NCI-H446 treated with DMSO at 0.1 percent for 48 hours (cell line): ENCODE results near the gene CNNM4.

Experiments
- DNase-seq: peaks from one replicate; lab custom pipeline; 2025; lab: John Stamatoyannopoulos, UW

Gene CNNM4

DNA sequence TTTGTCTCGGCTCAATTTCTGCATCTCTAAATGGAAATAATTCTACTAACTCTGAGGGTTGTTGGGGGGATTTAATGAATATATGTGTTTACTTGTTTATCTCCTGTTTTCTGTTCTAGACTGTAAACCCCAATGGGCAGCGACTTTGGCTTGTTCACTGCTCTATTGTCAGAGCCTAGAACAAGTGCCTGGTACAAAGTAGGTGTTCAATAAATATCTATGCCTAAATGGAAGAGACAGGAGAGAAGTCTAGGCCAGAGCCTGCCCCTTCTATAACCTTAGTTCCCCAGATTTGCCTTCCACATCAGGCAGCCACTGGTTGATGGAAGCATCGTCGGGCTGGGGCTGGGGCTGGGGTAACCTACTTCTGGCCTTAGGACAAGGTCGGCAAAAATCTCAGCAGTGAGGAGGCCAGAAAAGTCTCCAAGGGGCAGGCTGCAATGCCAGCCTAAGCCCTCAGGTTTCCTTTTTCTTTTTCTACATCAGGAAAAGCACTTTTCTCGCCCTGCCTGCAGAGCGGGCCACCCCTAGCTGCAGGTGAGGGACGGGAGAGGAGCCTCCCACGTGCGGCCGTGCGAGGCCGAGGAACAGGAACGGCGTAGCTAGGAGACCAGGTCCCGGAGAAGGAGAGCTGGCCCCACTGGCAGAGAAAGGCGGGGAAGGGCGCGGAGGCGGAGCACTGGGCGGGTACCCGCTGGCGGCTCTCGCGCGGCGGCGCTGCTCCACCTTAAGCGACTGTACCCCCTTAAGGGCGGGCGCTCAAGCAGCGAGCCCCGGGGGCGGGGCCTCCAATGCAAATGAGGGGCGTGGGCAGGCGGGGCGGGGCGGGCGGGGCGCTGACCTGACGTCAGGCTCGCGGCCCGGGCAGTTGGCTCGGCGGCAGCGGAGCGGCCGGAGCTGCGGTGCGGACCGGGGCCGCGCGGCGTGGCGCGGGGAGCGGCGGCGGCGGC, at the start of gene CNNM4:
Gene CNNM4, plus strand, starts transcription at position 867 of the 950 bp plus-strand sequence. CDS start 98 bp downstream, outside the sequence.
- peak; percentile 81 for DNase-seq

DNA sequence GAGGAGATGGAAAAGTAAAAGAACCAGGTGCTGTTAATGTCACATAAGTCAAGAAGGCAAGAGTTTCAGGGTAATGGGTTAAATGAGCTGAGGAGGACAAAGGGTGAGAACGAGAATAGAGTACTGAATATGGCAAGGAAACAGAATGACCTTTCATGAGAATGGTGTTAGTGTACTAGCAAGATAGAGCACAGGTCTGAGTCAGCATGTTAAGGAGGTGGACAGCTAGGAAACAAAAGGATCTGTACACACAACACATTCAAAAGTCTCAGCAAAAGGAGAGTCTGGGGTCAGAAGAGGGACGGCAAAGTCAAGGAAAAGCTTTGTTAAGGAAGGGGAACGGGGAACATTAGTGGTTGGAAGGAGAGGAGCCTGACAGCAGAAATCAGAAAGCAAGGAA, 49.7 kb upstream of the CNNM4 start:
- DNase-seq: no peak

DNA sequence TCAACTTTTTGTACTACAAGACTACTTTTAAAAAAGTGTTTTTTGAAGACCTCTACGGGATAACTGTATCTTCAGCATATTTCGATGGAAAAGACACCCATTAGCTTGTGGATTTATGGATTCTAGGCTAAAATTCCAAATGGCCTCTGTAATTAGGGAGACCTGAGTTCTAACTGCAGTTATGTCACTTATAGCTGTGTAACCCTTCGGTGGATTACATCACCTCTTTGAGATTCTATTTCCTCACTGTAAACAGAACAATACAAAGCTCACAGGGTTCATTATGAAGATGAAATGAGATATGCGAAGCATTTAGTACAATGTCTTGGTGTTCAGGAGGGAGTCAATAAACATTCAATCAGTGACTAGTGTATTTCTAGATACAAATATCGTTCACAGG, 45.0 kb upstream of the CNNM4 start:
- DNase-seq: no peak

DNA sequence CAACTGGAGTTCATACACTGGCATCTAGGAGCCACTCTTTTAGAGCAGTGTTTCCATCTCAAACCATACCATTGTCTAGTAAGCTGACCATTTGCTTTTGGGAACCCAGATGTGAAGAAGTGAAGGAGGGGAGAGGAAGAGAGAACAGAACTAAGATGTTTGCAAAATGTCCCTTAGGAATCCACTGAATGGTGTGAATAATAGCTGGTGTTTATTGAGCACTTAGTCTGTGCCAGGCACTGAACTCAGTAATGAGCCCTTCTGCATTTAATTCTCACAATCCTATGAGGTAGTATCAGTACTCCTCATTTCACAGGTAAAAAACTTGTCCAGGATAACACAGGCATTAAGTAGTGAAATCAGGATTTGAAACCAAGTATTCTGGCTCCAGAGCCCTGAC, 44.3 kb upstream of the CNNM4 start:
- DNase-seq: no peak

DNA sequence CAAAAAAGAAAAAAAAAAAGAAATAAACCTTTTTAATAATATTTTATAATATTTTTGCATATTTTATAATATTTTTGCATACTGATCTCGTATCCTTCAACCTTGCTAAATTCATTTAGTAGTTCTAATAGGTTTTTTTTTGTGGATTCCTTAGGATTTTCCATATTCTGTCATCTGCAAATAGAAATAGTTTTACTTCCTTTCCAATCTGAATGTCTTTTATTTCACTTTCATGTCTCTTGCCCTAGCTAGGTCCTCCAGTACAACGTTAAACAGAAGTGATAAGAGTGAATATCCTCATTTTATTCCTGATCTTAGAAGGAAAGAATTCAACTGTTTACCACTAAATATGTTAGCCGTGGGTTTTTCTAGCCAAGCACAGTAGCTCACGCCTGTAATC, 34.6 kb upstream of the CNNM4 start:
- DNase-seq: no peak

DNA sequence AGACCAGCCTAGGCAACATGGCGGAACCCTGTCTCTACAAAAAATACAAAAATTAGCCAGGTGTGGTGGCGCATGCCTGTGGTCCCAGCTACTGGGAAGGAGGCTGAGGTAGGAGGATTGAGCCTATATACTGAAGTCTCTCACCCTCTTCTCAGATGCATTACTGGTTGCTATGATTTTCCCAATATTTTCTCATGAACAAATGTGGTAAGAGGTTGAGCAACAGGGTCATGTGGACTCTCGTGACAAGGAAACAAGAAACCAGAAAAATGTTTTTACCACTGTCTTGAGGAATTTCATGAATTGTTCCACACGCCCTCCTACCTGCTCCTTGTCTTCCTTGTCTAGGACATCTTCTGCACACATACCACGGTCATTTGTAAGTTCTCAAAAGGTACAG, 33.3 kb upstream of the CNNM4 start:
- DNase-seq: no peak

DNA sequence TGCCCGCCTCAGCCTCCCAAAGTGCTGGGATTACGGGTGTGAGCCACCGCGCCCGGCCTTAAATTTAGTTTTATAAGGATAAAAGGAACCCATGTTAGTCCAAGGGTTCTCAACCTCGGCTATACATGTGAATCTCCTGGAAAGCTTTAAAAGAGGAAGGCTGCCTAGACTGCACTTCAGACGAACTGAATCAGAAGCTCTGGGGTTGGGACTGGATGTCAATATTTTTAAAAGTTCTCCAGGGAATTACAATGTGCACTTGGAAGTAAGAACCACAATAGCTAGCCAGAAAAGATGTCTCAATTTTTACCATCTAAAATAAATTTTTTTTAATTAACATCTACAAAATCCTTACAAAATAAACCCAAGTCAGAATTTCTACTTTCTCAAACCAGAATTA, 31.0 kb upstream of the CNNM4 start:
- no peak for DNase-seq

DNA sequence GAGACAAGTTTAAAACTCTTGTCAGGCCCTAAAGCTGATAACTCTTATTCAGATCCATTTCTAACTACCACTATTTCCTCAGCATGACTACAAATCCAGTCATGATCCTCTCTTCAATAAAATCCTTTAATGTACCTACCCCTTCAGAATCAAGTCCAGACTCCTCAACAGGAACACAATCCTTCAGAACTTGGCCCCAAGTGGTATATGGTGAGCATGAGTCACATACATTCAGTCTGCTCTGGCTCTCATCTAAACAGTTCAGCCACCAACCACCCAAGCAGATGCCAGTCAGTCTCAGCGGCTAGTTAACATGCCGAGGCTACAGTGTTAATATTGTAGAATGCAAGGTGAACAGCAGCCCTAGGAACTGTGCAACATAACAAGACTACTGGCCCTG, 30.5 kb upstream of the CNNM4 start:
- DNase-seq: no peak

DNA sequence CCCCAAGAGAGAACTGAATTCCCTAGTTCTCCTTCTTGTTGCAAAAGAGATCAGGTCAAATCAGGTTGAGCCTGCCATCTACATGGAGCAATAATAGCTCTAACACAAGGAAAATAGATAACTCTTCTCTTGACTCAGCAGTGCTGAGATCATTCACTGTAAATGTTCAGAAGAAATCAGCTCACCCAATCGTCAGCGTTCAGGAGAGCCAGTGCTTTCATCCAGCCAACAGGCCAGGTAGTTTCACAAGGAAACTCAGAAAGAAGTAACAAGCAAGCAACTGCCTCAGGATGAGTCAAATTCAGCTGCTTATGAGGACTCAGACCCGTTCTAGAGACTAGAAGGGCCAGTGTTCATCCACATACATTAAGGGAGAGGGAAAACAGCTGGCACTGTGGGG, 26.8 kb upstream of the CNNM4 start:
- no peak for DNase-seq

DNA sequence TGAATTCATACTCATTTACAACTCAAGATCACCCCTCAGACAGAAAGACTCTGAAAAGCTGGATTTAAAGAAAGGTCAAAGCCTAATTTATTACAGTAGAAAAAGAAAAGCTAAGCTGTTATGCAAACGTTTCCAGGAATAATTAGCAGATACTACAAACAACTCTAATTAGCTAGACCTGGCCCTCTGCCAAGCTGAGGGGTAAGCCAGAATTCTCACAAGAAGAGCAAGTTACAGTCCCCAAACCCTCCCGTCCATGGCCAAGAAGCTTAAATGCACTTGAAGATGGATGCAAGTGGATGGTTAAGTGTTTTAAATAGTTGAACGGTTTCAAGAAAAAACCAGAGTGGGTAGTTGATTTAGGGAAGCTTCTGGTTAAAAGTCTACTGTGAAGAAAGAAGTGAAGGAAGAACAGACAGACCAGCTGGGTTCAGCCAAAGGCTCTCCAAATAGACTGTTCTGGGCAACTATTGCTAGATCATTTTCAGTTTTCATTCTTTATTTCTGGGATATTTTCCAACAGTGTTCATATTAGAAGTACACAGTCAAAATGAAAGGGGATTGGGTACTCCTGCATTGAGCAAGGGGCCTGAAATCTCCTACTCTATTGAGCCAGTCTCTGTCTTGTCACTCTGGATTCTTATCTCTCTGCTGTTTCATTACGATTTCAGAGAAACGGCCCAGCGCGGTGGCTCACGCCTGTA, 25.7 kb upstream of the CNNM4 start:
- DNase-seq: peak; percentile 68

DNA sequence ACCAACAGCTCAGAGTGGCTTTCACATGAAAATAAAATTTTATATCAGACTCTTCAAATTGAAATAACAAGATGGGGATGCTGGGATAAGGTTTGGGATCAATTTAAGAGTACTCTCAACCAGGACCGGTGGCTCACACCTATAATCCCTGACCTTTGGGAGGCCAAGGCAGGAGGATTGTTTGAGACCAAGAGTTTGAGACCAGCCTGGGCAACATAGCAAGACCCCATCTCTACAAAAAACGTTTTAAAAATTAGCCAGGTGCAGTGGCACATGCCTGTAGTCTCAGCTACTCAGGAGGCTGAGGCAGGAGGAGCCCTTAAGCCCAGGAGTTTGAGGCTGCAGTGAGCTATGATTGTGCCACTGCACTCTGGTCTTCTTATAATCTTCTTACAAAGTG, 23.5 kb upstream of the CNNM4 start:
- no peak for DNase-seq

DNA sequence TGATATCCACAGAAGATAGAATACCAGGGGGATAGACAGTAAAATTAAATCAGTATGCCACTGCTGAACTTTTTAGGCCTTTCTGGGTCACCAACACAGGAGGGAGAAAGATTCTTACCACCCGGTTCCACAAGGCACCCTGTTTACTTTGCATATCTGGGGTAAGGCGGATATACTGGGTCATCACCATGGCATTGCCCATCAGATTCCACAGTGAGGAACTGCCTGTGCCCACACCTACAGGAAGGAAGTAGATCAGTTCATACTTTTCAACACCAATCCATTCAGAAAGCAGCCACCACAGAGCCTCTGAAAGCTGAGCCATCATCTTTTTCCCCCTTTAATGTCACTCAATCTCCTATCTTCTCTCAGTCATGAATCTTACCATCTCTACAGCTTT, 22.9 kb upstream of the CNNM4 start:
- DNase-seq: no peak

DNA sequence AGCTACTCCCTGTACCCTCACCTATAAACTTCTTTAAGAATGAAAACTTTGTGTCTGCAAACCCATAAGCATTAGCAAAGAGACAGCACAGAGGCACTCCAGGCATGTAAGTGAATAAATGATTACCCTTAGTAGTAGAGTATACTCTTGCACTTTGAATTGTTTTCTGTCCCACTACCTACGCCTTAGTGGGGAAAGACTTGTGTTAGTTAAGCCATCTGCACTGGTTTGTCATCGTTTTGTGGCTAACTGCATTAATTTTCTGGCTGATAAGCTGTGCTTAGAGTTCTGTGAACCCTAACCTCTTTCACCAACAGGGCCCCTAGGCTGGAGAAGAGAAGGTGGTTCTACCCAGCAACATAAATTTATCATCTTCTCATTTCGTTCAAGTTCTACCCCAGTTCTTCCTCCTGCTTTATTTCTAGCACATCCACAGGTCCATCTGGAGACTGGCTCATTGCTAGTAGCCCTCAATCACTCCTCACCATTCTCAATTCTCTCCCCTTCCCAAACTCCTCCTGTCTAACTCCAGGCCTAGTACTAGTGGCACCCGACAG, 21.5 kb upstream of the CNNM4 start:
- DNase-seq: no peak

DNA sequence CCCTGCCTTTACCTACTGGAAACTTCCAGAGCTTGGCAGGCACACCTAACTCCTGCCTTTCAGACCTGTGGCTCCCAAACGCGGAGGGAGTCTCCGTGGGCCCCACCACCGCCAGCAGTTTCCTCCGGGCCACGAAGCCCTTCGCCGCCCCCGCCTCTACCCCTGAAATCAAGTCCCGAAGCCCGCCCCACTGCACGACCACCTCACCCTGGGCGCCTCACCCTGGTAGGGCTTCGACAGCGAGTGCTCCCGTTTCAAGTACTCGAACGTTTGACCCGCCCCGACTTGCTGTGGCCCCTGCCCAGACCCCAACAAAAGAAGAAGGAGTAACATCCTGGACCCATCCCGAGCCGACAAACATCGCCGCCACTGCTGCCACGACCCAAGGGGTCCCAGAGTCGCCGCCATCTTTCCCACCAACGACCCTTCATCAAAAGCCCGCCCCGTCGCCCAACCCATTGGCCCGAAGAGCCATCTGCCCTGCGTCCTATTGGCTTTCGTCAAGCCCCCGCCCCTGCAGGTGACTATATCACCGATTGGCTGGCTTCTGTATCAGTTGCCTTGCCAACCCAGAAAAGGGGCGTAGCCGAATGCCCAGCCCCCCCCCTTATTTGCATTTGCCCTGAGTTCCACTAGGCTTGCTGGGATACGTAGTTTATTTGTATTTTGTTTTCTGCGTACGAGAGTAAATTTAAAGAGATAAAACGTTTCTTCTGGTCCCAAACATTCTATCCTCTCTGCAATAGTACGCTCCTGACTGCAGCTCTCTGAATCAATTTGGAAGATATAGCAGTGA, 20.9 kb upstream of the CNNM4 start, which contains the start of gene LMAN2L:
Gene LMAN2L, minus strand, starts transcription at position 432 of the 796 bp plus-strand sequence. Its CDS starts 24 bp downstream, at position 408.
- DNase-seq: peak; percentile 95

DNA sequence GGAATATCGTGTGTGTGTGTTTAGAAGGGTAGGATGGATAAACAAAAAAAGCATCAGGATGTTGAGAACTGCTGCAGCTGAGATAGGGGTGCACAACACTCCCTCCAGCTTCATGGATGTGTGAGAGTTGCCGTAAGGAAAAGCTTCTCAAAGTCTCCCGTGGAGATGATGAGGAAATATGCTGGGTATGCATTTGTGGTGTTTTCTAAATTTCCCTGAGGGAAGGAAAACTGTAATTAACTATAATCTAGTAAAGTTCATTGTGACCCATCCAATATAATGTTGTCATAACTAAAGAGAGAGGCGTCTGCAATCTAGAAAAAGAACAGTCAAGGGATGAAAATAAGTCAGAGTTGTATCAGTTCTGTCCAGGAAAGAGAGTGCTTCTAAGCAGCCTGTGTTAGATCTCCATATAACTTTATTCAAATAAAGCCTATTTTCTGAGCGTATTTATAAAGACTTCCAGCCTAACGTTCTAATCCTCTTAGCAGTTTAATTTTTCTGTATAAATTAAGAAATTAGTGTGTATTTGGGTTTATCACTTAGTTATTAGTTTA, 13.6 kb upstream of the CNNM4 start:
- DNase-seq: no peak

DNA sequence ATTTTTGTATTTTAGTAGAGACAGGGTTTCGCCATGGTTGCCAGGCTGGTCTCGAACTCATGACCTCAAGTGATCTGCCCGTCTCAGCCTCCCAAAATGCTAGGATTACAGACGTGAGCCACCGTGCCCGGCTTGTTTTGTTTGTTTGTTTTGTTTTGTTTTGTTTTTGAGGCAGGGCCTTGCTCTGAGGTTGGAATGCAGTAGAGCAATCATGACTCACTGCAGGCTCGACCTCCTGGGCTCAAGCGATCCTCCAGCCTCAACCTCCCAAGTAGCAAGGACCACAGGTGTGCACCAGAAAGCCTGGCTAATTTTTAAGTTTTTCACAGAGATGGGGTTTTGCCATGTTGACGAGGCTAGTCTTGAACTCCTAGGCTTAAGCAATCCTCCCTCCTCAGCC, 8.9 kb upstream of the CNNM4 start:
- DNase-seq: no peak

DNA sequence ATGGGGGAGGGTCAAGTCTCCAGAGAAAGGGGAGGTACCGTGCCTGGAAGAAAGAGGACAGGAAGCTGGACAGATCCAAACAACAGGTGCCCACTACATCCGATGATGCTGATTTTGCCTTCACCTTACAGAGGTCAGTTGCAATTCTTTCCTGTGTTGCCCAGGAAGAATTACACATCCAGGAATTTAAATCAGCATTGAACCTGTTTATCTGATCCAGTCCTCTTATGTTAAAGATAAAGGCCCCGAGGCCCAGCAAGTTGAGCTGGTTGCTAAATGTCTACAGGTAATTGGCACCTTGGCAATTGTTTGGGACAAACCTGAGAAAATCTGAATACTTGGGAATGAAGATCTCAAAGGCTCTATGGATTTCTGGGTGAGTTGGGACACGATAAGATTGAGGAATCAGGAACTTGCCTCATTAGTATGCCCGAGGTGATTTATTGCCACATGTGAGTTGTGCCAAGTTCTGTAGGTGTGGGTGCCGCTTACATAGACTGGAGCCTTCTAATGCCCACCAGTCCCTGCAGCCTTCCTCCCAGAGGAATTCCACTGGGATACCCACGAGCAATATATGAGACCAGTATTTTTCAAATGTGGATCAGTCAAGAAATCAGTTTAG, 6.9 kb upstream of the CNNM4 start:
- no peak for DNase-seq

DNA sequence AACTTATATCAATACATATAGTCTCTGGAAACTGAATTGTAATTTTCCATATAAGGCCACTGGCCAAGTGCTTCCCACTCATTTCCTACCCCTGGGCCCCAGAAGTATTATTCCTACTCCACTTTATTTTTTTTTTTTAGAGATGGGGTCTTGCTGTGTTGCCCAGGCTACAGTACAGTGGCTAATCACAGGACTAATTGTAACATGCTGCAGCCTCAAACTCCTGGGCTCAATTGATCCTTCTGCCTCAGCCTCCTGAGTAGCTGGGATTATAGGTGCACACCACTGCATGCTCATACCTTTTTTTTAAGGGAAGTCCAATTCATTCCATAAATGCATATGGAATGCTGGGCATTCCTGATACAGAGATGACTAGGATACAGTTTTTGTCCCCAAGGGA, 6.4 kb upstream of the CNNM4 start:
- no peak for DNase-seq

DNA sequence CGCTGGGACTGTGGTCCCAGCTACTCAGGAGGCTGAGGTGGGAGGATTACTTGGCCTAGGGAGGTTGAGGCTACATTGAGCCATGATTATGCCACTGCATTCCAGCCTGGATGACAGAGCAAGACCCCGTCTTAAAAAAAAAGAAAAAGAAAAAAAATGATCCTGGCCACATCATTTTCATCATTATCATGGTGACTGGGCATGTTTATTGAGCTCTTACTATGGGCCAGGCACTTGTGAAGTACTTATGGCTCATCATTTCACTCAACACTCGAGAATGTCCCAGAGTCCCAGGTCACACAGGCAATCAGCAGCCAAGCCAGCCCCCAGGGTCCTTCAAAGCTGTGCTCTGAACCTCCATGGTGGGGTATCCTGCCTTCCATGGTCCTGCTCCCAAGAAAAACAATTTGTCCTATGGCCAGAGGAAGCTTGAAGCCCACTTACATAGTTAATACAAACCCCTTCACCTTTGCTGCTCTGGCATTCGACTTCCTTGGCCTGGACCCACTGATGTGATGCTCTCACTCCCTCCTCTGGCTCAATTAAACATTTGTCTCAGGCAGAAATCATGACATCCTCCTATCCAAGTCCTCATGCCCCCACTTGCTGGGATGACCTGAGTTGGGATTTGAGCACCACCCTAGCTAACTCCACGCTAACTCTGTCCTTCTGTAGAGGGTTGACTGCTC, 3.8 kb upstream of the CNNM4 start:
- no peak for DNase-seq

DNA sequence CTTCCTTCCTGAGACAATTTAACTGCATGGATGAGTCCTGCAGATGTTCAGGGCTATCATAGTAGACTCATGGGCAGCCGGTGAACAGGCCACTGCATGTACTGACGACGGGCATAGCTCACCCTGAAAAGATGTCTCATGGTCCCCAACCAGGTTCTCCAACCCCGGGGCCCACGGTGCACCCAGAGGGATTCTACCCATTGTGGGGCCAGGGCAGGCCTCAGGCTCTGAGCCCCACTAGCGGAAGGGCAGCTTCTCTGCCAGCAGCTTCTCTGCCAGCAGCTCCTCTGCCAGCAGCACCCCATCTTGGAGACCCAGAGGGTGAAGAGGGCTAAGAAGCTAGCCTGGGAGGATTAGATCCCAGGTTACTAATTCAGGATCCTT, 3.2 kb upstream of the CNNM4 start:
- DNase-seq: no peak

DNA sequence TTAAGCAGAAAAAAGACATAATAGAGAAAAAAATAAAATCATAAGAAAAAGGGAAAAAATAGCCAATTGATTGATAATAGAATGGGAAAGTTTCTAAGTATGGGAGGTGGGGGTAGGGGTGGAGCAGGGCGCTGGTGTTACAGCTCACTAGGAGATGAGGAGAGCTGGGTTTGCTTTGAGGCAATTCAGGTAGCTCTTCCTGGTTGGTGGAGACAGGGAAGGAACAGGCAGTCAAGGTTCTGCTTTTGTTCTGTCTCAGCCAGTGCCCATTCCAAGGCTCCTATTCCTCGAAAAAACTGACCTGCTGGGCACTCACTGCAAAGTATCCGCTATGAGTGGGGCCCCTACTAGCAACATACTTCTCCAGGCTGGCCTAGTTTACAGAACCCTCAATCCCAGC, 1.7 kb upstream of the CNNM4 start:
- DNase-seq: no peak
